OCI-LY1 (cell line): ENCODE results near the gene TBCD.

Experiments
- EZH2 ChIP-seq: fragments of 200-600 bp; sonication (generic), shearing (Covaris generic); IDR thresholded peaks from 2 replicates; pipeline ENCODE4 v1.8.0; 2017; ENCODE audit warnings: borderline replicate concordance, mixed run types, mild to moderate bottlenecking, antibody characterized with exemption, low read length, moderate library complexity, mixed read lengths
- TF ChIP-seq, protein P1 (sequence below): fragments of 200-600 bp; sonication (generic), shearing (Covaris generic); IDR thresholded peaks from 2 replicates; pipeline ENCODE4 v1.5.1; 2017; ENCODE audit warnings: mild to moderate bottlenecking, antibody characterized with exemption, low read length, moderate library complexity, mixed read lengths

DNA sequence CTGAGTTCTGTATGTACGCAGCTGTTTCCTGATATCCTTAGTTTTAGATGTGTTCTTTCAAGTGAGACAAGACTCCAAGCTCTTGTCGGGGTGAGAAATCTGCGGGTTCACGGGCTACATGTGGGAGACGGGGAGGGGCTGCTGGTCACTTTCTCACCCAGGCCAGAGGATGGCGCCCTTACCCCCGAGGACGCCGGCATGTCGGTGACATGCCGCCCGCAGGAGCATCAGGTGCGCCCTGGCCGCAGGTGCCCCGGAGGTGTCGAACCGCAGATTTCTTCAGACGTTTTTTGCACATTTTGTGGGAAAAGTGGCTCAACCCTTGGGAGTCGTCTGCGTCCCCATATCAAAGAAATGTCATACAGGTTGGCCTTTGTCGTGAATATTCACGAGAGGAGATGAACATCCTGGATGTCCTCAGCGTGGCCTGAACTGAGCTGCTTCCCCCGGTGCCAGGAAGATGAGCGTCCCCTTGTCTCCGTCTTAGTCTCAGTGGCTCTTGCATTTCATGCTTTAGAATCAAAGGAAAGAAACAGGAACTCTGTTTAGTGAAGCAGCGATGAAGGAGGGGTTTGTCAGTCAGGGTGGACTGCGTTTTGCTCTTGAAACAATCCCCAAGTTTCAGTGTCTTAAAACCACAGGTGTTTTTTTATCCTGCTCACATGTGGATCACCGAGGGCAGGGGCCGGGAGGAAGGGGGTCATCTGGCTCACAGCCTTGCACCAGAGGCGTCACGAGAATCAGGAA, 163.3 kb downstream of the TBCD start:
- TF ChIP-seq, protein P1, sequence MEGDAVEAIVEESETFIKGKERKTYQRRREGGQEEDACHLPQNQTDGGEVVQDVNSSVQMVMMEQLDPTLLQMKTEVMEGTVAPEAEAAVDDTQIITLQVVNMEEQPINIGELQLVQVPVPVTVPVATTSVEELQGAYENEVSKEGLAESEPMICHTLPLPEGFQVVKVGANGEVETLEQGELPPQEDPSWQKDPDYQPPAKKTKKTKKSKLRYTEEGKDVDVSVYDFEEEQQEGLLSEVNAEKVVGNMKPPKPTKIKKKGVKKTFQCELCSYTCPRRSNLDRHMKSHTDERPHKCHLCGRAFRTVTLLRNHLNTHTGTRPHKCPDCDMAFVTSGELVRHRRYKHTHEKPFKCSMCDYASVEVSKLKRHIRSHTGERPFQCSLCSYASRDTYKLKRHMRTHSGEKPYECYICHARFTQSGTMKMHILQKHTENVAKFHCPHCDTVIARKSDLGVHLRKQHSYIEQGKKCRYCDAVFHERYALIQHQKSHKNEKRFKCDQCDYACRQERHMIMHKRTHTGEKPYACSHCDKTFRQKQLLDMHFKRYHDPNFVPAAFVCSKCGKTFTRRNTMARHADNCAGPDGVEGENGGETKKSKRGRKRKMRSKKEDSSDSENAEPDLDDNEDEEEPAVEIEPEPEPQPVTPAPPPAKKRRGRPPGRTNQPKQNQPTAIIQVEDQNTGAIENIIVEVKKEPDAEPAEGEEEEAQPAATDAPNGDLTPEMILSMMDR, result peak; percentile 72
- TF ChIP-seq EZH2, result no peak
